ENCODE results near the gene CASKIN1.

CASKIN1 gene

GRCh38 chr16:2200313-2200712, 3.9 kb upstream of the CASKIN1 start:
- peaks cover 32% of the 10 kb centered on the region for H3K27me3 ChIP-seq (ENCODE audit: insufficient read depth, low read length, poor library complexity)
- no peak for ATAC-seq (ENCODE audit: insufficient read depth, low read depth)
- DNase-seq, result no peak
- H3K36me3 ChIP-seq (ENCODE audit: insufficient read depth, low read length), result no peaks in the 10 kb centered on the region
- peaks cover 4% of the 10 kb centered on the region for H4K20me1 ChIP-seq (ENCODE audit: insufficient read depth, low read length)
- no peak overlapping the region for H3K9ac ChIP-seq (ENCODE audit: low read depth, low read length)
- no peak overlapping the region for H3K27ac ChIP-seq (ENCODE audit: low read length)
- peaks cover 18% of the 10 kb centered on the region for H3K4me1 ChIP-seq (ENCODE audit: insufficient read depth, low read length)
- H2AFZ ChIP-seq (ENCODE audit: low read depth, low read length), result no peak overlapping the region
- TF ChIP-seq CTCF (IDR thresholded peaks at IDR 0.05; ENCODE audit: borderline replicate concordance, extremely low read depth, low read length, poor library complexity, severe bottlenecking) (no peak), EZH2 (IDR thresholded peaks at IDR 0.05; ENCODE audit: borderline replicate concordance, low read depth, low read length, severe bottlenecking) (no peak)
- no peaks in the 10 kb centered on the region for H3K9me3 ChIP-seq (ENCODE audit: insufficient read depth, low read length, severe bottlenecking)
- H3K4me3 ChIP-seq (ENCODE audit: low read depth in 1 of 2, low read length in 2 of 2), result no peak overlapping the region
- H3K79me2 ChIP-seq (ENCODE audit: insufficient read depth, low read length), result 0 out of 2 replicates have a peak, but pooled peaks cover 3% of the 10 kb centered on the region
- no peak overlapping the region for H3K4me2 ChIP-seq (ENCODE audit: insufficient read depth, low read length)

- DNase-seq, result no peak
- H3K4me2 ChIP-seq (ENCODE audit: insufficient read depth, low read length), result no peak overlapping the region
- peaks cover 10% of the 10 kb centered on the region for H4K20me1 ChIP-seq (ENCODE audit: insufficient read depth, low read length)
- TF ChIP-seq CTCF (IDR thresholded peaks at IDR 0.05; ENCODE audit: borderline replicate concordance, extremely low read depth, low read length, poor library complexity, severe bottlenecking) (no peak), EZH2 (IDR thresholded peaks at IDR 0.05; ENCODE audit: borderline replicate concordance, low read depth, low read length, severe bottlenecking) (no peak)
- no peaks in the 10 kb centered on the region for H3K9me3 ChIP-seq (ENCODE audit: insufficient read depth, low read length, severe bottlenecking)
- H3K27ac ChIP-seq (ENCODE audit: low read length), result no peak overlapping the region
- no peak overlapping the region for H2AFZ ChIP-seq (ENCODE audit: low read depth, low read length)
- H3K27me3 ChIP-seq (ENCODE audit: insufficient read depth, low read length, poor library complexity), result peaks cover 39% of the 10 kb centered on the region
- no peak overlapping the region for H3K9ac ChIP-seq (ENCODE audit: low read depth, low read length)
- no peak overlapping the region for H3K4me3 ChIP-seq (ENCODE audit: low read depth in 1 of 2, low read length in 2 of 2)
- 0 out of 2 replicates have a peak, but pooled peaks cover 2% of the 10 kb centered on the region for H3K79me2 ChIP-seq (ENCODE audit: insufficient read depth, low read length)
- H3K4me1 ChIP-seq (ENCODE audit: insufficient read depth, low read length), result peaks cover 18% of the 10 kb centered on the region
- ATAC-seq (ENCODE audit: insufficient read depth, low read depth), result no peak
- no peaks in the 10 kb centered on the region for H3K36me3 ChIP-seq (ENCODE audit: insufficient read depth, low read length)
Observed at GRCh38 chr16:2199621-2200139, 3.3 kb upstream of the CASKIN1 start.

GRCh38 chr16:2199095-2199494, 2.7 kb upstream of the CASKIN1 start:
- Histone ChIP-seq H3K4me2 (ENCODE audit: insufficient read depth, low read length) (no peak overlapping the region), H2AFZ (ENCODE audit: low read depth, low read length) (no peak overlapping the region), H3K9me3 (ENCODE audit: insufficient read depth, low read length, severe bottlenecking) (no peaks in the 10 kb centered on the region), H3K79me2 (ENCODE audit: insufficient read depth, low read length) (no peaks in the 10 kb centered on the region), H3K36me3 (ENCODE audit: insufficient read depth, low read length) (no peaks in the 10 kb centered on the region), H3K9ac (ENCODE audit: low read depth, low read length) (no peak overlapping the region), H3K4me3 (ENCODE audit: low read depth in 1 of 2, low read length in 2 of 2) (no peak overlapping the region), H3K27me3 (ENCODE audit: insufficient read depth, low read length, poor library complexity) (peaks cover 44% of the 10 kb centered on the region), H3K27ac (ENCODE audit: low read length) (no peak overlapping the region), H4K20me1 (ENCODE audit: insufficient read depth, low read length) (peaks cover 11% of the 10 kb centered on the region), H3K4me1 (ENCODE audit: insufficient read depth, low read length) (peaks cover 12% of the 10 kb centered on the region)
- TF ChIP-seq EZH2 (IDR thresholded peaks at IDR 0.05; ENCODE audit: borderline replicate concordance, low read depth, low read length, severe bottlenecking), result no peak
- DNase-seq (no peak), ATAC-seq (ENCODE audit: insufficient read depth, low read depth) (no peak)

- Histone ChIP-seq H3K4me1 (ENCODE audit: insufficient read depth, low read length) (peaks cover 12% of the 10 kb centered on the region), H3K79me2 (ENCODE audit: insufficient read depth, low read length) (no peaks in the 10 kb centered on the region), H2AFZ (ENCODE audit: low read depth, low read length) (no peak overlapping the region), H3K9me3 (ENCODE audit: insufficient read depth, low read length, severe bottlenecking) (no peaks in the 10 kb centered on the region), H3K9ac (ENCODE audit: low read depth, low read length) (no peak overlapping the region), H3K36me3 (ENCODE audit: insufficient read depth, low read length) (no peaks in the 10 kb centered on the region), H3K4me2 (ENCODE audit: insufficient read depth, low read length) (no peak overlapping the region), H3K4me3 (ENCODE audit: low read depth in 1 of 2, low read length in 2 of 2) (no peak overlapping the region), H4K20me1 (ENCODE audit: insufficient read depth, low read length) (peaks cover 15% of the 10 kb centered on the region), H3K27ac (ENCODE audit: low read length) (no peak overlapping the region), H3K27me3 (ENCODE audit: insufficient read depth, low read length, poor library complexity) (peaks cover 49% of the 10 kb centered on the region)
- no peak for DNase-seq
- ATAC-seq (ENCODE audit: insufficient read depth, low read depth), result no peak
- TF ChIP-seq EZH2 (IDR thresholded peaks at IDR 0.05; ENCODE audit: borderline replicate concordance, low read depth, low read length, severe bottlenecking), result no peak
- no peak for TF ChIP-seq CTCF (IDR thresholded peaks at IDR 0.05; ENCODE audit: borderline replicate concordance, extremely low read depth, low read length, poor library complexity, severe bottlenecking)
Observed at GRCh38 chr16:2198283-2198682, 1.9 kb upstream of the CASKIN1 start.

Measured in DND-41 (cell line).